Trophoblast cell (in vitro differentiated cells and primary cell): ENCODE results near the gene TNFRSF4.

Source experiments
- DNase-seq, 2 donors: peaks; one replicate each; pipeline ENCODE4 v3.0.0-alpha.2; 2016
- H2AFZ ChIP-seq: 2 replicates; pipeline ENCODE4 v1.6.1; 2013; ENCODE audit warnings: low read length, moderate library complexity, mild to moderate bottlenecking; ENCODE audit not compliant: insufficient read depth, poor library complexity
- H2AK5ac ChIP-seq: 2 replicates; pipeline ENCODE4 v1.6.1; 2013; ENCODE audit warnings: mild to moderate bottlenecking, low read length
- H2BK120ac ChIP-seq: 2 replicates; pipeline ENCODE4 v1.6.1; 2013; ENCODE audit warnings: low read length, mild to moderate bottlenecking, moderate library complexity; ENCODE audit not compliant: insufficient read depth, poor library complexity
- H2BK12ac ChIP-seq: 2 replicates; pipeline ENCODE4 v1.6.1; 2013; ENCODE audit warnings: mild to moderate bottlenecking, low read length, moderate library complexity
- H2BK5ac ChIP-seq: 2 replicates; pipeline ENCODE4 v1.6.1; 2013; ENCODE audit warnings: low read length, low read depth, moderate library complexity, mild to moderate bottlenecking; ENCODE audit not compliant: poor library complexity
- H3K14ac ChIP-seq: 2 replicates; pipeline ENCODE4 v1.6.1; 2013; ENCODE audit warnings: mild to moderate bottlenecking, low read length
- H3K18ac ChIP-seq: 2 replicates; pipeline ENCODE4 v1.6.1; 2013; ENCODE audit warnings: mild to moderate bottlenecking, low read length
- H3K23ac ChIP-seq: 2 replicates; pipeline ENCODE4 v1.6.1; 2013; ENCODE audit warnings: low read length
- H3K27ac ChIP-seq: 2 replicates; pipeline ENCODE4 v1.5.1; 2013; ENCODE audit warnings: low read depth, mild to moderate bottlenecking, inconsistent platforms, low read length, moderate library complexity
- H3K27me3 ChIP-seq: 2 replicates; pipeline ENCODE4 v1.6.1; 2013; ENCODE audit warnings: inconsistent platforms, mild to moderate bottlenecking, low read length, moderate library complexity; ENCODE audit not compliant: insufficient read depth
- H3K36me3 ChIP-seq, 2 experiments: 1 replicate in 1 of 2; 2 replicates in 1 of 2; pipeline ENCODE4 v1.6.1; 2013; ENCODE audit warnings: low read length in 2 of 2, mild to moderate bottlenecking in 2 of 2, moderate library complexity in 1 of 2; ENCODE audit not compliant: insufficient read depth in 2 of 2, control insufficient read depth in 1 of 2
- H3K4ac ChIP-seq: 2 replicates; pipeline ENCODE4 v1.6.1; 2013; ENCODE audit warnings: low read depth, mild to moderate bottlenecking, low read length, moderate library complexity
- H3K4me1 ChIP-seq, 2 experiments: 1 replicate in 1 of 2; 2 replicates in 1 of 2; pipeline ENCODE4 v1.6.1; 2013; ENCODE audit warnings: low read length in 2 of 2, mild to moderate bottlenecking in 2 of 2, moderate library complexity in 1 of 2; ENCODE audit not compliant: insufficient read depth in 2 of 2, control insufficient read depth in 1 of 2
- H3K4me2 ChIP-seq: 2 replicates; pipeline ENCODE4 v1.6.1; 2013; ENCODE audit warnings: inconsistent platforms, mild to moderate bottlenecking, low read length, moderate library complexity
- H3K4me3 ChIP-seq: 2 replicates; pipeline ENCODE4 v1.5.1; 2013; ENCODE audit warnings: mild to moderate bottlenecking, low read depth, low read length, inconsistent platforms
- H3K79me1 ChIP-seq: one replicate; pipeline ENCODE4 v1.6.1; 2013; ENCODE audit warnings: low read length
- H3K79me2 ChIP-seq: 2 replicates; pipeline ENCODE4 v1.6.1; 2013; ENCODE audit warnings: low read length, mild to moderate bottlenecking; ENCODE audit not compliant: control insufficient read depth, insufficient read depth, poor library complexity
- H3K9ac ChIP-seq: 2 replicates; pipeline ENCODE4 v1.6.1; 2013; ENCODE audit warnings: mild to moderate bottlenecking, low read length
- H3K9me3 ChIP-seq: 2 replicates; pipeline ENCODE4 v1.6.1; 2013; ENCODE audit warnings: low read depth, mild to moderate bottlenecking, control low read depth, inconsistent platforms, low read length; ENCODE audit not compliant: insufficient read depth
- H4K12ac ChIP-seq: 2 replicates; pipeline ENCODE4 v1.6.1; 2013; ENCODE audit warnings: low read depth, mild to moderate bottlenecking, low read length, moderate library complexity
- H4K8ac ChIP-seq: 2 replicates; pipeline ENCODE4 v1.6.1; 2013; ENCODE audit warnings: low read depth, mild to moderate bottlenecking, low read length, moderate library complexity
- H4K91ac ChIP-seq: one replicate; pipeline ENCODE4 v1.6.1; 2013; ENCODE audit warnings: low read depth, mild to moderate bottlenecking, low read length, moderate library complexity
- WGBS: extraction: QIAGEN DNeasy Blood & Tissue Kit; methylation state at CpG from one replicate; pipeline ENCODE4 v1.1.7; 2013; ENCODE audit warnings: missing lambda C conversion rate; ENCODE audit not compliant: insufficient read length, insufficient coverage; ENCODE audit errors: extremely low coverage; 5-methylcytosine and 5-hydroxymethylcytosine counted together

TNFRSF4 gene

DNA sequence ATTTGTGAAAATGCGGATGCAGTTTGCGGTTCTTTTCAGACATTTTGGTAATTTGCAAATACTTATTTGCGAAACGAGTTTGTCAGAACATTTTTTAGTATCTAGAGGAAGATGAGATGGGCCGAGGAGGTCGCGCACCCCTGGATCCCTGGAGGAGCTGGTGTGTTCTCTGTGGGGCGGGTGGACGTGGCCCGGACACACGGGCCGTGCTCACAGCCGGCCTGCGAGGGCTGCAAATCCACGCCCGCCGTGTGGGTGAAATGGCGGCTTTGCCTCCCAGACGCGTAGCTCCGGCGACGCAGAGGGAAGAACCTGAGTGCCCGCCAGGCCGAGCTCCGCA, 49.6 kb downstream of the TNFRSF4 start:
- no peaks in the 10 kb centered on the region for H3K36me3 ChIP-seq
- H3K79me1 ChIP-seq: no peaks in the 10 kb centered on the region
- H3K14ac ChIP-seq: no peak overlapping the region
- WGBS: no CpG with 5 or more reads among the region's 26 CpGs
- no peak overlapping the region for H4K8ac ChIP-seq
- no peak overlapping the region for H3K18ac ChIP-seq
- no peak overlapping the region for H2BK120ac ChIP-seq
- H2BK12ac ChIP-seq: no peak overlapping the region
- H4K12ac ChIP-seq: no peak overlapping the region
- H3K4ac ChIP-seq: no peak overlapping the region
- H2BK5ac ChIP-seq: no peak overlapping the region
- H3K27me3 ChIP-seq: no peaks in the 10 kb centered on the region
- H3K27ac ChIP-seq: no peak overlapping the region
- no peak overlapping the region for H2AK5ac ChIP-seq
- no peak overlapping the region for H4K91ac ChIP-seq
- H3K4me1 ChIP-seq: no peaks in the 10 kb centered on the region
- no peaks in the 10 kb centered on the region for H3K79me2 ChIP-seq
- no peak overlapping the region for H2AFZ ChIP-seq
- no peak overlapping the region for H3K4me2 ChIP-seq
- H3K9ac ChIP-seq: no peak overlapping the region
- H3K9me3 ChIP-seq: peaks cover 10% of the 10 kb centered on the region
- DNase-seq: no peak
- no peak overlapping the region for H3K23ac ChIP-seq
- no peak overlapping the region for H3K4me3 ChIP-seq

GRCh38 chr1:1163538-1164070, 50.3 kb downstream of the TNFRSF4 start:
- no peak overlapping the region for H3K14ac ChIP-seq
- H3K9me3 ChIP-seq: peaks cover 10% of the 10 kb centered on the region
- H3K18ac ChIP-seq: no peak overlapping the region
- no peaks in the 10 kb centered on the region for H3K36me3 ChIP-seq
- H2AFZ ChIP-seq: no peak overlapping the region
- peaks cover under 1% of the 10 kb centered on the region for H3K79me2 ChIP-seq
- H3K27me3 ChIP-seq: no peaks in the 10 kb centered on the region
- no peak overlapping the region for H3K4me2 ChIP-seq
- H3K79me1 ChIP-seq: peaks cover 3% of the 10 kb centered on the region
- no peak for DNase-seq
- no peak overlapping the region for H3K4ac ChIP-seq
- H3K4me3 ChIP-seq: no peak overlapping the region
- no peak overlapping the region for H4K91ac ChIP-seq
- WGBS: no CpG with 5 or more reads among the region's 33 CpGs
- no peak overlapping the region for H2BK120ac ChIP-seq
- no peak overlapping the region for H2AK5ac ChIP-seq
- no peak overlapping the region for H2BK12ac ChIP-seq
- H4K8ac ChIP-seq: no peak overlapping the region
- H3K27ac ChIP-seq: no peak overlapping the region
- no peak overlapping the region for H4K12ac ChIP-seq
- H3K9ac ChIP-seq: no peak overlapping the region
- H3K4me1 ChIP-seq: peaks cover under 1% of the 10 kb centered on the region in 2 experiments
- no peak overlapping the region for H2BK5ac ChIP-seq
- H3K23ac ChIP-seq: no peak overlapping the region

DNA sequence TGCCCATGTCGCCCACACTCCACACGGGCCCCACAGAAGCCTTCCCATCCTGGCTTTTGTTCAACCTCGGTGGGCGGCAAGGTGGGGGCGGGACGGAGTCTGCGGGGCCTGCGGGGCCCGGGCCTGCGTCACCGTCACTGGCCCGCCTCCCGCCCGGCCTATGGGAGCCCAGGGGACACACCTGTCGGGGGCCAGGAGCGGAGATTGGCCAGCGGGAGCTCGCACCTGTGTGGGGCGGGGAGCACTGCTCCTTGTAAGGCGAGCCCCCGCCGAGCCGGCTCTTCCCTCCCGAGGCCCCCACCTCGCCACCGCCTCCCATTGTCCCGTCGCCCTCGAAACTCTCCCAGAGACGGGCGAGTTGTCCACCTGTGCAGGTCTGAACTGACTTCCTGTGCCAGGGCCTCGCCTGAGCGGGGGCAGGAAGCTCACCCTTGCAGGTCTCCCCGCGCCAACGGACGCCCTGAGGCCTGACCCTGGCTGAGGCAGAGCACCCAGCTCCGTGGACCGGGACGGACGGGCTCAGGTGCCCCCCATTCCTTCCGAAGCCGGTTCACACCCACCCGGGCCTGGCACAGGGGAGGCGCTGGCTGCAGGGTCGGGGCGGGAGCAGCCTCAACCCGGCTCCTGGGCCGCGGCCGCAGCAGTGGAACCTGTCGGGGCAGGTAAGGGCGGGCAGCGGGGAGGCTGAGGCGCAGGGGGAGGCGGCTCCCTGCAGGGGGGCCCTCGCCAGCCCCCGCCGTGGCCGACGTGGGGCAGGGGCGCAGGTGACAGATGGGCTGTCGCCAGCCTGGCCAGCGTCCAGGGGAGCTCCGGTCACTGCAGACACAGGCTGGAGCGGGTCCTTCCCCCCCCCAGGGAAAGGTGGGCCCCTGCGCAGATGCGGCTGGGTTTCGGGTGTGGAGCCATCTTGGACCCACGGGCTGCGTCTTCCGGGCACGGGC, 51.1 kb downstream of the TNFRSF4 start:
- no peak overlapping the region for H4K91ac ChIP-seq
- H2BK5ac ChIP-seq: no peak overlapping the region
- no peak overlapping the region for H3K4me2 ChIP-seq
- H2AK5ac ChIP-seq: no peak overlapping the region
- H2BK12ac ChIP-seq: no peak overlapping the region
- H3K4ac ChIP-seq: no peak overlapping the region
- no peaks in the 10 kb centered on the region for H3K27me3 ChIP-seq
- H3K14ac ChIP-seq: no peak overlapping the region
- H3K4me3 ChIP-seq: no peak overlapping the region
- peaks cover 10% of the 10 kb centered on the region for H3K9me3 ChIP-seq
- H2BK120ac ChIP-seq: no peak overlapping the region
- no peaks in the 10 kb centered on the region for H3K36me3 ChIP-seq
- H3K23ac ChIP-seq: no peak overlapping the region
- no CpG with 5 or more reads among the region's 73 CpGs for WGBS
- H3K18ac ChIP-seq: no peak overlapping the region
- H3K9ac ChIP-seq: no peak overlapping the region
- H4K8ac ChIP-seq: no peak overlapping the region
- DNase-seq: no peak
- H3K79me1 ChIP-seq: peaks cover 10% of the 10 kb centered on the region
- peaks cover 6% of the 10 kb centered on the region for H3K79me2 ChIP-seq
- peaks cover 8% of the 10 kb centered on the region in 2 experiments for H3K4me1 ChIP-seq
- no peak overlapping the region for H3K27ac ChIP-seq
- H2AFZ ChIP-seq: no peak overlapping the region
- H4K12ac ChIP-seq: no peak overlapping the region

DNA sequence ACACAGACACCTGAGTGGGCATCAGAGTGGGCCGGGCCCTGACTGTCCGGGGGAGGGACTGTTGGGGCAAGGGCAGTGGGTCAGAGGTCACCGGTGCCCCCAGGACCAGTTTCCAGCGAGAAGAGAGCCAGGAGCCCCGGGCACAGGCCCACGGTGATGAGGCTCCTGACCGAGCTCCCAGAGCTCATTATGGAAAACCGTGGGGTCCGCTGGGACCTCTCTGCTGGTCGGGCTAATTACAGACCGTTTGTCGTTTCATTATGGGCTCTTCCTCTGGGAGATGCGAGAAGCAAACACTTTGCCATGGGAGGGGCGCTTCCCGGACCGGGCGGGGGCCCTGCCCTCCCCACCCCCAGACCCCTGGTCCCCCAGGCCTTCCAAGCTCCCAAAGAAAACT, 52.3 kb downstream of the TNFRSF4 start:
- peaks cover 9% of the 10 kb centered on the region for H3K79me2 ChIP-seq
- no CpG with 5 or more reads among the region's 17 CpGs for WGBS
- no peaks in the 10 kb centered on the region for H3K36me3 ChIP-seq
- no peak overlapping the region for H3K18ac ChIP-seq
- no peak overlapping the region for H3K27ac ChIP-seq
- H3K23ac ChIP-seq: no peak overlapping the region
- peaks cover 15% of the 10 kb centered on the region for H3K79me1 ChIP-seq
- no peak overlapping the region for H2AFZ ChIP-seq
- no peak overlapping the region for H3K4me3 ChIP-seq
- H4K12ac ChIP-seq: no peak overlapping the region
- DNase-seq: no peak
- H3K27me3 ChIP-seq: no peaks in the 10 kb centered on the region
- no peak overlapping the region for H2BK120ac ChIP-seq
- peaks cover 11 to 12% of the 10 kb centered on the region in 2 experiments for H3K4me1 ChIP-seq
- H4K91ac ChIP-seq: no peak overlapping the region
- no peak overlapping the region for H3K14ac ChIP-seq
- H3K9ac ChIP-seq: no peak overlapping the region
- H4K8ac ChIP-seq: no peak overlapping the region
- no peak overlapping the region for H2BK5ac ChIP-seq
- H2BK12ac ChIP-seq: no peak overlapping the region
- peaks cover 8% of the 10 kb centered on the region for H3K9me3 ChIP-seq
- no peak overlapping the region for H3K4me2 ChIP-seq
- H2AK5ac ChIP-seq: no peak overlapping the region
- no peak overlapping the region for H3K4ac ChIP-seq
